ELR (cell line): ENCODE results near the gene HOXA10.

ENCODE experiments used
- DNase-seq: peaks from one replicate; pipeline ENCODE4 v3.0.0-alpha.2; 2015; ENCODE audit warnings: low read depth

HOXA10 gene

DNA sequence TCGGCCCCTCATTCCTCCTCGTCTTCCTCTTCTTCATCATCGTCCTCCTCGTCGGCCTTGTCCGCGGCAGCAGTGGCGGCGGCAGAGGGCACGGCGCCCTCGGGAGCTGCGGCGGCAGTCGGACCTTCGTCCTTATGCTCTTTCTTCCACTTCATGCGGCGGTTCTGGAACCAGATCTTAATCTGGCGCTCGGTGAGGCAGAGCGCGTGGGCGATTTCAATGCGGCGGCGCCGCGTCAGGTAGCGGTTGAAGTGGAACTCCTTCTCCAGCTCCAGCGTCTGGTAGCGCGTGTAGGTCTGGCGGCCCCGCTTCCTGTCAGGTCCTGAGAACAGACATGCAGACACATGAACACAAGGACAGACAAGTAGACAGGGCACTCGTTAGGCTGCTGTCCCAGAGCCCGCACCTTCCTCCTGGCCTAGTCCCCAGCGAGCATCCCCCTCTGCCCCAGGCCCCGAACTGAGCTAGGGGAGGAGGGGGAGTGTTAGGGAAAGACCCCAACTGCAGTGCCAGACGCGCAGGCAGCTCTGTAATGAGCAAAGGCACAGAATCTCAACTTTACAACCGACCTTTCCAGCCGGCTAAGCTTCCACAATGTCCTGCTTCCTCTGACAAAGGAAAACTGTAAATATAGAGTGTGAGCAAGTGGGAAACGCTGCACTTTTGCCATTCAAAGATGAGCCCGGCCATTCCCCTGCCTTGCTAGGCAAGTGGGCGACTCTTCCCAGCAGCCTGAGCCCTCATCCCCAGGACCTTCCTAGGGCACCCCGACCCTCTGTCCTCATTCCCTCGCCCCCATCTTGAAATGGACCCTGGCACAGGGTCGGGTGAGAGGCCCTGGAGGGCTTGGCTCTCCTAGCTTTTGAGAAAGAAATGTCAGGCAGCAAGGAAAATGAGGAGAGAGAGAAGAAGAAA is 19.0 kb downstream of the HOXA10 start:
- DNase-seq = no peak

DNA sequence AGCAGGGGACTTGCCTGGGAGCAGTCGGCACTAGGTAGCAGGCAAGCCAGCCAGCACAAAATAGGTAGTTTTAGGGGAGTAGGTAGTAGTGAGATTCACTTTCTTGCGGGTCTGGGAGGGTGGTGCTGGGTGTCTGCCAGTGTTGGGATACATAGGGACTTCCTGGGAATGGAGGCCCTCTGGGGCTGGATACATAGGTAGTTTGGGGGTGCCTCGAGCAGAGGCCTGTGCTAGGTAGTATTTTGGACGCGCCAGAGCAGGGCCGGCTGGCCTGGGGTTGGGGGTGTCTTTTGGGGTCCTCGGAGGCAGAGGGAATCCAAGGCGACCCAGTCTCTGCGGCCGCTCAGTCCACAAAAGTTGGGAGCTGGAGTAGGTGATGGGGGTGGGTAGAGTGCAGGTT is 19.8 kb downstream of the HOXA10 start:
- no peak for DNase-seq

DNA sequence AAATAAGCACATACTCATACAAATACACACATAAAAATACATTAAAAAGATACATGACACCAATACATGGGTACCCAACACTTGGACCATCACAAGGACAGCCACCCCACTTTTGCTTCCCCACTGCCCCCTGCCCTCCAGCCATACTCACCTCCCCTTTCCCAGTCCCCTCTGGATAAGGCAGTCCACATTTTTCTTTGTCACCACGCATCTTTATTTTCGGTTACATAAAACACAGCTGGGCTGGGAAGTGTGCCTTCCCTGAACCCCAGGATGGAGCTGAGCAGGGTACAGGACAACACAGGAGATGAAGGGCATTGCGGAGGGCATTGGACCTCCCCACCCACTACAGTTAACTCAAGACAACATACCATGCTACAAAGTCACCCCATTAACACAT is 20.6 kb downstream of the HOXA10 start:
- no peak for DNase-seq

DNA sequence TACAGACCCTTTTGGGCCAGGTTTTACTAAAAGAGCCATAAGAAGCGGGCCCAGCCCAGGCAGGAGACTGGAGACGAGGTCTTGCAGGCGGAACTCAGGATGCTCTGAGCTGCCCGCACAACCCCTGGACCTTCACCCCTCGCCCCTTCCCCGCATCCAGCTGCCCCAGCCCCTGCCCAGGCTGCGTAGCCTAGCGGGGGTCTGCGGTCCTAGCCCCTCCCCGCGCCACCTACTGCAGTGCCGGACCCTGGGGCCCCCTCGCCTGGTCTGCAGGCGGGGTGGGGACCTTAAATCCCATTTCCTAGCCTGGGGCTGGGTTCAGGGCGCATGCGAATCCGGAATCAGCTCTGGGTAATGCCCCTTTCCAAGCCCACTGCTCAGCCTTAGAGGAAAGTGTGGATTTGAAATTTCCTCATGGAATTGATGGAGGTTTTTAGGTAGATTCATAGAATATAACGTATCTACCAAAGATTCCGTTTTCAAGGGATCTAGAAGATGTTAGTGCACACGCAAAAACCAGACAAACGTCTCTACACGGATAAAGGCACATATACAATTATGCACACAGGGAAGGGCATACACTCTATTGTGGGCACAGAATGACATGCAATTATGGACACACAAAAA is 21.2 kb downstream of the HOXA10 start:
- no peak for DNase-seq

DNA sequence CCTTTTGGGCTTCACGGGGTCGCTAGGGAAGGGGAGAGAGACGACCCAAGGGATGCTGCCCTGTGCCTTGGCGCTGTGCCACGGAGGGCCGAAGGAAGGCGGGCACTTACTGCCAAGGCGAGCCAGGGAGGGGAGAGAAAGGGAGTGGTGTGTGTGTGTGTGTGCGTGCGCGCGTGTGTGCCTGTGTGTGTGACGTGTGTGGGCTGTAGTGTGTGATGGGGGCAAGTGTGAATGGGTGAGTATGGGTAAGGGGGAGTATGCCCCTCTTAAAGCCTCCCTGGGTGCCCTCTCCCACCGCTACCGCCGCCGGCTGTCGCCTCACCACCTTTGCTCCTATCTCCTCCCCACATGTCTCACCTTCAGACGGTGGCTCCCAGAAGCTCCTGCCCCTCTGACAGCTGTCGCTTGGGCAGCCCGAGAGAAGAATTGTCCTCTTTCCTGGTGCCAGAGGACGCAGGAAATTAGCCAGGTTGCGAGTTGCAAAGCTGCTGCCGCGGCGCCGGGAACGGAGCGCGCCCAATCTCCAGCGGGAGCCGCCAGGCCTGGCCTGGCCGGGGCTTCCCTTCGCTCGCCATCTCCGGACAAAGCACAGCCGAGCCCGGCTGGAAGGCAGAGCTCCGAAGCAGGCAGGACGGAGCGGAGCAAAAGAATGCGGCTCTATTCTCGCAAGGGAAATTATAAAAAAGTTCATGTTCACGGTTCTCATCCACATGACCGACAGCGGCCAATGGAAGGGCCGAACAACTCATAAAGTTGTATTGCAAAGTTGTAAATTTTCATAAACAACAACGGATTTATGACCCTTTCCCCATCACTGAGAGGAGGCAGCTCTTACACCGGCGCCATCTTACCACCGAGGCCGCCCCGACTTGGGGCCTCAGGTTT is 21.9 kb downstream of the HOXA10 start, which contains the start of gene HOXA3:
HOXA3 (minus strand) TSS at position 653 of the 885 bp plus-strand sequence. CDS start 41,943 bp downstream, outside the sequence.
- peak; percentile 85 for DNase-seq

DNA sequence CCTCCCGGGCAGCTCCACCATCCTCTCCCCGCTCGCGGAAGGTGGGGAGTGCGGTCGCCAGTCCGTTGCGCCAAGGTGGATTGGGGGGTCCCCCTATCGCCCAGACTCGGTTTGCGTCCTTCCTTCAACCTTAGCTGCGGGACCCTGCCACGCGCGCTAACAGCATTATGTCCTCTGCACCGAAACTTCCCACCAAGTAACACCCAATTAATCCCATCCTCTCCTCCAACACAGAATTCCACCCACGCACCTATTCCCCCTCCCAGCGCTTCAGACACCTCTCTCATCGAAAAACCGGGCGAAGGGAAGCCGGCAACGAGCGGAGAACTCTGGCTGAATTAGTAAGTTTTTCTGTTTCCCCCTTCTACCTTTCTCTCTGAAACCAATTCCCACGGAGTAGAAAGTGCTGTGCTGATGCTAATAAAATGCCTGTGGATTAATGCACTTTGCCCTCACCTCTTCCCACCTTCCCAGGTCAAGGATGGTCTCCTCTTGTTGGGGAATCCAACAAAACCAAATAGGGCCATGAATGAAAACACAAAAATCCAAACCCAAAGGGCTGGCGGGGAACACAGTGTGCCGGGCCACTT is 22.7 kb downstream of the HOXA10 start:
- DNase-seq = peak; percentile 42

DNA sequence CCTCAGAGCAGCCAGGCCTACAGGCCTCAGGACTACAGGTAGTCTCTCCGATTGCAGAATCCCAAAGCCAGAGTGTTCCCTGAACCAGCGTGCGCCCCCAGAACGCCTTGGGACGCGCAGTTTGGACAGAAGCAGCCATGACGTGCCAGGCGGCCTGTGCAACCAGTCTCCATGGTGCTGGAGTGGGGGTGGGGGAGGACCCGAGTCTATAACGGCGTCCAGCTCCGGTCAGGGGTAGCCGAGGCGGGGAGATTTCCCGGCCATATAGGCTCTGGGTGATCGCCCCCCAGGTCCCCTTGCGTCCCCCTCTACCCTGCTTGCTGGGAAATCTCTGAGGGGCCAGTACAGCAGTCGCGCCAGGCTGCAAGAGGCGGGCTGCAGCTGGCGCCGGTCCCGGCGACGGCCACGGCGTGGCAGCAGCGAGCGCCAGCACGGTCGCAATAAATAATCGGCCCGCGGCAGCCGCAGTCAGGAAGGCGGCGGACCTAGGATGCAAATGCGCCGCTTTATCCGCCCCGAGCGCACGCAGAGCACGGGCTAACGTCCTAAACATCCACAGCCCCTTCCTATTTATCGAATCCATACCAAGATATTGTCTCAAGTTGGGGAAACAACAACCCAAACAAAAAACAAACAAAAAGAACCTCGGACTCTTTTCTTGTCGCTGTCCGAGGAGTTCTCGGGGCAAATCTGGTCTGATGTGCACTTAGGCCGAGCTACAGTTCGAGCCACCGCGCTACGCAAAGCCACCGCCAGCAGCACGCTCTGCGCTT is 23.4 kb downstream of the HOXA10 start:
- DNase-seq = peak; percentile 88

DNA sequence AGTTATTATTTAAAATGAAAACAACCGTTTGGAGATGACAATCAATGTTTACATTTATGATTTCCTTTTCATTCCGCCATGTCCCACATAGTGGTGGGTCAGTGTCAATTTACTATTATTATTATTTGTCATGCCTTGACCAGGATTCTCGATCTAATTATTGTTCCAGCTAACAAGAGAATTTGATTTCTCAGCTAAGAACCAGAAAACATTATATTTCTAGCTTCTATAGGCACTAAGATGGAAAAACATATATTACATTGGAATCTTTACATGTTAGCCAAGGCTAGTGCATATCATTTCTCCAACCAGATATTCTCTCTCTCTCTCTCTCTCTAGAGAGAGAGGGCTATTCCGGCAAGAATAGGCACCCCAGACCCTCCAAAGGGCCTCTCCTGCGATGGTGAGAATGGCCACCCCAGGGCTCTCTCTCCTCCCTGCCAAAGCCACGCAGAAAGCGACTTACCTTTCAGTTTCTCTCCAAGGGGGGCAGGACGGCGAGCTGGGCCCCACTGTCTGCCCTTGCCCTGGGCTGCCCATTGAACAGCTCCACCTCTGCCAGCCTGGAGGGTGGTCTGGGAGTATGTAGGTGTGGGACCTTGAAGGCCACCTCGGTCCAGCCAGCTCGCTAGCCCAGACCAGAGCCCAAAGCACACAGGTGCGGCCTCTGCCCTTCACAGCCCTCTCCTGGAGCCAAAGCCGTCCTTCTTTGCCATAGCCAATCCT is 24.1 kb downstream of the HOXA10 start:
- DNase-seq = no peak

DNA sequence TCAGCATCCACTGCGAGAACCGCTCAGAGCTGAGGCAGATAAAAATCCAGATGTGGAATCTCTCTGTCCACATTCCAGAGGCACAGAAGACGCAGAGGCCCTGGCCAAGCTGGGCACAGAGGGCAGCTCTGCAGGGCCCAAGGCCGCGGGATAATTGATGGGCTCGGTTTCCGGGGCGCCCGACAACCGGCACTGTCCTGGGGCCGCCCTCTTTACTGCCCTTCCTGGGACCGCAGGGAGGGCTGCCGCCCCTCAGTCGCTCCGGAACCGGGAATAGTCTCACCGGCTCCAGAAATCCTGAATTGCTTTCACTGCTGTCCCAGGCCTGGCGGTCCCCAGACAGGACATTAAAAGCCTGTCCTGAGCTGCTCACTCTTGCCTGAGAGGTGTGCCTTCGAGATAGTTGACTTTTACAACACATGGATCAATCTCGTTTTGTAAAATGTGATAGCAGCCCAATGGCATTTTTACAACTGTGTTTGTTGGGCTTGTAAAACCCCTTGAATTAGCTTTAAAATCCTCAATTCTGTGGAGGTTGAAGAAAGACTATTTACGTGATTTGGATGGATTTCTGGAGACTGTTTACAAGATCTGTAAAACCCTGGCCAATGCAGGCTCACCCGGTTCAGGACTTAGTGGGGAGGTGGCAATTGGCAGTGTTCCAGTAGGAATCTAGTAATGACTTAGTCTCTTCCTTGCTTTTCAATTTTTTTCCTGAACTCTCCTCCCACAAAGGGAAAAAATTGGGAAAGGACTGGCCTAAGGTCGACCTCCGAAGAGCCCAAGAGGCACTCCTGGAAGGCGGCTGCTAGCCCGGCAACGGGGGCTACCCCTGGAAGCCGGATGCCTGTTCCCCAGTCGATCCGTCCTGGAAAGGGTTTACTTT is 25.1 kb downstream of the HOXA10 start:
- DNase-seq = no peak

DNA sequence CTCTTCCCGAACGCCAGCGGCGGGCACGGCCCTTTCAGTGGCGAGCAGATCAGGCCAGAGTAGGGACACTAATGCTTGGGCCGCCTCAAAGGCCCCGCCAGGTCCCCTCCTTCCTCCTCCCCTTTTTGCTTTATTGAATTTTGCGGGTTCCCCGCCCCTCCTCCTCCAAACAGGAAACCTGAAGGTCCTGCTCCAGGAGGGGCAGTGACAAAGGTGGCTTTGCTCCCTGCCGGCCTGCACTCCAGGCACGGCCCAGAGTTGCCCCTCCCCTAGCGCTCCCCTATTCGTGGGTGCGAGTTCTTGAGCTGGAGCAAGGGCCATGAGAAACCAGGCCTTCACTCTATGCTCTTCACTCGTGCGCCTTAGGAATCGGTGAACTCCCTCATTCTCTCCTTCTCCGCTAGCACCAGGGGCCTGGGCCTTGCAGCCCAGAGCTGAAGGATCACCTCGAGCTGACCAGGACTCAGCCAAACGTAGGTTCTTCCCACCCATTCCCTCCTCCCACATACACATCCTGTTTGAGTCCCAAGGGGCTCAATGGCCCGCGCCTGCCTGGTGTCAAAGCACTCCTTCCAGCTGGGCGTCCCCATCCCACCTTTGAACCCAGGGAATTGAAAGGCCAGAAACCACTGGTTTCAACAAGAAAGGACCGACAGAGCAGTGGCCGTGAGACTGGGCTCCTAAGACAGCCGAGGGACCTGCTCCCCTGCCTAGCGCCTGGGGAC is 25.9 kb downstream of the HOXA10 start:
- DNase-seq = no peak

DNA sequence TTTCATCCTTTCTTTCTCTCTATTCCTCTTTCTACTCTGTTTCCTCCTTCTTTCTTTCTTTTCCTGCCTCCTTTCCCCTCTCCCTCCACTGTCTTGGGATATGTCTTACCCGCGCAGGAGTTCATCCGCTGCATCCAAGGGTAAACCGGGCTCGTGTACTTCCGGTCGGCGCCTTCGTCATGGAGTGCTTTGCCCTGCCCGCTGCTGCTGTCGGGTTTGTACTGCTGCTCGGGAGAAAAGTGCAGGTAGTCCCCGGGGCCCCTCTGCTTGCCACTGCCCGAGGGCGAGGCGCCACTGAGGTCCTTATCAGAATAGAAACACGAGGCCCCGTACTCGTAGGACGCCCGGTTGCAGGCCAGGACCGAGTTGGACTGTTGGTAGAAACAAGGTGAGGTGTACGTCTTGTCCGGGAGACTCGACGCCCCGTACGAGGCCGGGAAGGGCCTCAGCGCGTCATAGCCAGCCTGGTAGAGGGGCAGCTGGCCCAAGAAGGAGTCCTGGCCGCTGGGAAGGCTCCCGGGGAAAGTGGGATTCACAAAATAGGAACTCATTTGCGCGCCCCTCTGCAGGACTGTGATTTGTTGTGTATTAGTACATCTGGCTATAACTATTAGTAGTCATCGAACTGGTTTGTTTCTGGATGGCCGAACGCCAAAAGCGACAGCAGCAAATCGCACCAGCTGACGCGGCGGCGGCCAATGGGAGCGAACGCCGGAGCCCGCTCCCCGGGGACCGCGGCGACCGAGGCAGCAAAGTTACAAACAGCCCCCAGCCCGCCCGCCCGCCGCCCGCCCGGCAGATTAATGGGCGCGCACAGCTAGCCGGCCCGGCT is 26.7 kb downstream of the HOXA10 start, which contains the start of gene HOXA6:
HOXA6 (minus strand) TSS at position 576 of the 832 bp plus-strand sequence; CDS start at position 551, 25 bp downstream.
- no peak for DNase-seq

DNA sequence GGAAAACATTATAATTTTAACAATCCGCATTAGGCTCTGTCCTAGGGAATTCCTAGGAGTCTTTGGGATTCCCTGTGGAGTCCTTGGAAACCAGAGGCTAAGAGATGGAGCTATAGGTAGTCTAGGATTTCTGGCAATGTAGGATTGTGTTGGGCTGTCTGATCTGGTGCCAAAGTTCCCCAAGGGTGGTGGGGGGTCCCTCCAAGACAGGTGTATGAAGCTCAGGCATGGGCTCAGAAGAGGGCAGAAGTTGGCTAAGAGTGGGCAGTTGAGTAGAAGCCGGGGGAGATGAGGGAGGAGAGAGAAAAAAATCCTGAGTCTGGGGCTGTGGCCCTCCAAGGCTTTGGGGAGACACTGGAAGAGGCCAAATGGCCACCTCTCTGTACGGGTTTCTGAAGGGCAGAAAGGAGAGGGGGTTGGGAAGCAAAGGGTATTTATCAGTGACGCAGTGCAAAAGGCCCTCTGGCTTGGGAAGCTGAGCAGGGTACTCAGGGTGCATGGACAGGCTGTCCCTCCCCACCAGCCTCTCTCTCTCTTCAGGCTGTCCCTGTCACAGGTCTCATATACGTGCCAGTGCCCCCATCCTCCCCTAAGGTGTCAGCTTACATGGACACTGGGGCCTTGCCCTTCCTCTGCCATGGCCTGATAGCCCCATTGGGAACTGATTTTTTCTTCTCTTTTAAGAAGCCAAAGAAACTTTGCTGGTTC is 27.5 kb downstream of the HOXA10 start:
- no peak for DNase-seq

DNA sequence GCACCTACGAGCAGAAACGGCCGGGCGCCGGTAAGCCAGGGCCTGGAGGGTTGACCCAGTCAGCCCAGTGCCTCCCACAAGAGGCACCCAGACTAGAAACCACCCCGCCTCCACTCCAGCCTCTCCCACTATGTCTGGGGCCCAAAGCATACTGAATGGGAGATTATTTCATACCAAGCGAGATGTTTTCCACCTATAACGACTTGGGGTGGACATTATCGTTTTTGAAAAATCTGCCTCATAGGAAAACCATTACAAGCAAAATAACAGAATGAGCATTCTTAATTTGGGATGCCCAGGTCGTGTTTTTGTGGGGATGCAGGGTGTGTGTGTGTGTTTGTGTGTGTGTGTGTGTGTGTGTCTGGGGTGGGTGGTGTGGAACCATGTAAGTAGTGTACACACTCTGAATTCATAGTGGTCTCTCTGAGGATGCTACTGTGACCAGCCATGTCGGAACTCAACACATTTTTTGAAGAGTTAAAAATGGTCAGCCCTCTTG is 28.2 kb downstream of the HOXA10 start:
- DNase-seq = no peak

DNA sequence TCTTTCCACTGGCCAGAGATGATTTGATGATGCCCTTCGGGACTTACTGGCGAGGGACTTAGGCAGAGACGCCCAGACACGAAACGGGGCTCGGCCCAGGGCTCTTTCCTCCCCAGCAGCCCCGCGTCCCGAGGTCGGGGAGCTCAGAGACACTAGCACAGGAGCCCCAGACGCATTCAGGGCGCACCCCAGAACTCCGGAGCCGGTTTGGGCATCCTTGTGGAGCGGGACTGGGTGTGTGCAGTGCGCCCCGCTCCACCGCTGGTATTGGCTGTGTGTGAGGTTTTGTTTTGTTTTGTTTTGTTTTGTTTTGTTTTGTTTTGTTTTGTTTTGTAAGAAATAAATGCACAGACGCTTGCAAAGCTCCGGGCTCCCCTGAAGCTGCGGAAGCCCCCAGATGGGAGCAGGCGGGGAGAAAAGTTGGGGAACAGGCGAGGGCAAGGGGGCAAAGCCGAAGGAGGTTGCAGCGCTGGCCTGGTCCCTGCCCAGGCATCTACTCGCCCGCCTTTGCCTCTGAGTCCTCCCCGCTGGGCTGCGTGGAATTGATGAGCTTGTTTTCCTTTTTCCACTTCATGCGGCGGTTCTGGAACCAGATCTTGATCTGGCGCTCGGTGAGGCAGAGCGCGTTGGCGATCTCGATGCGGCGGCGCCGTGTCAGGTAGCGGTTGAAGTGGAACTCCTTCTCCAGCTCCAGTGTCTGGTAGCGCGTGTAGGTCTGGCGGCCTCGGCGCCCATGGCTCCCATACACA is 28.8 kb downstream of the HOXA10 start:
- no peak for DNase-seq

DNA sequence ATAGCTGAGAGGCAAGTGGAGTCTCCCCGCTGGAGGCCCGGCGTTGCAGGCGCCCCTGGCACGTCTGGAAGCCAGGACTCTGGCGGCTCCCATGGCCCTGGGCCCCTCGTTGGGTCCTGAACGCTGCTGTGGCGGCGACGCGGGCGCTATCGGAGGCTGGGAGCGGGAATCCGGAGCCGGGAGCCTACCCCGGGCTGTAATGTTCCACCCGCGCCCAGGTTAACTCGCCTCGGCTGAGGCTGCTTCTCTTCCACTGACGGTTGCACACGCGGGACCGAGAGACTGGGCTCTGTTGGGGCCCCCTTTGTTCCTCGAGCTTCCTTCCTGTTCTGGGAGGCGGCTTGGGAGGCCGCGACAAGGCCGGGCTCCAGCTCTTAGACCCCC is 29.3 kb downstream of the HOXA10 start:
- no peak for DNase-seq
